22Rv1 (cell line): ENCODE results near the gene LEPR.
"Not testable (repeated sequence)": the region's sequence is repeated elsewhere in the genome, so short reads cannot be mapped to it uniquely, and the experiment has no call there.

ENCODE experiments used
- H3K27ac ChIP-seq: fragments of 450-650 bp; 2 replicates; pipeline ENCODE4 v1.5.1; 2017
- ZFX ChIP-seq: fragments of 450-650 bp; IDR thresholded peaks from 2 replicates; pipeline ENCODE4 v1.6.1; 2017; ENCODE audit warnings: antibody characterized with exemption, borderline replicate concordance
- TF ChIP-seq, protein P1 (sequence below): fragments of 450-650 bp; IDR thresholded peaks from 2 replicates; pipeline ENCODE4 v1.5.1; 2017; ENCODE audit warnings: mild to moderate bottlenecking

LEPR gene

DNA sequence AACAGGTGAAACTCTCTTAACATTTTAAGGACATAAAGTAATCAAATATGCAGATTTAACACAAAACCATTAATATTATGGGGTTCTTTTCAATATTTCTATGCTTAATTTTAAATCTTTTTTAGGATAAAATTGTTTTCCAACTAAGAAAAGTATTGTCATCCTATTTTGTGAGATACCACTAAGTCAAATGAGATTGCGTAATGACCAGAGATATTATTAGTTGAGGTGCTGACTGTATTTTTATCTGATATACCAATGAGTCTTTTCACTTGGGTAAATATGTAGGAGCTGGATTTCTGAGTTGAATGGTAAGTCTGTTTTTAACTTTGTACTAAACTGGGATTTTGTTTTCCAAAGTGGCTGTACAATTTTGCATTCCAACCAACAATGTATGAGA is 25.4 kb downstream of the LEPR start:
- H3K27ac ChIP-seq, result no peak overlapping the region
- TF ChIP-seq ZFX, result no peak
- TF ChIP-seq, protein P1, sequence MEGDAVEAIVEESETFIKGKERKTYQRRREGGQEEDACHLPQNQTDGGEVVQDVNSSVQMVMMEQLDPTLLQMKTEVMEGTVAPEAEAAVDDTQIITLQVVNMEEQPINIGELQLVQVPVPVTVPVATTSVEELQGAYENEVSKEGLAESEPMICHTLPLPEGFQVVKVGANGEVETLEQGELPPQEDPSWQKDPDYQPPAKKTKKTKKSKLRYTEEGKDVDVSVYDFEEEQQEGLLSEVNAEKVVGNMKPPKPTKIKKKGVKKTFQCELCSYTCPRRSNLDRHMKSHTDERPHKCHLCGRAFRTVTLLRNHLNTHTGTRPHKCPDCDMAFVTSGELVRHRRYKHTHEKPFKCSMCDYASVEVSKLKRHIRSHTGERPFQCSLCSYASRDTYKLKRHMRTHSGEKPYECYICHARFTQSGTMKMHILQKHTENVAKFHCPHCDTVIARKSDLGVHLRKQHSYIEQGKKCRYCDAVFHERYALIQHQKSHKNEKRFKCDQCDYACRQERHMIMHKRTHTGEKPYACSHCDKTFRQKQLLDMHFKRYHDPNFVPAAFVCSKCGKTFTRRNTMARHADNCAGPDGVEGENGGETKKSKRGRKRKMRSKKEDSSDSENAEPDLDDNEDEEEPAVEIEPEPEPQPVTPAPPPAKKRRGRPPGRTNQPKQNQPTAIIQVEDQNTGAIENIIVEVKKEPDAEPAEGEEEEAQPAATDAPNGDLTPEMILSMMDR, result no peak

DNA sequence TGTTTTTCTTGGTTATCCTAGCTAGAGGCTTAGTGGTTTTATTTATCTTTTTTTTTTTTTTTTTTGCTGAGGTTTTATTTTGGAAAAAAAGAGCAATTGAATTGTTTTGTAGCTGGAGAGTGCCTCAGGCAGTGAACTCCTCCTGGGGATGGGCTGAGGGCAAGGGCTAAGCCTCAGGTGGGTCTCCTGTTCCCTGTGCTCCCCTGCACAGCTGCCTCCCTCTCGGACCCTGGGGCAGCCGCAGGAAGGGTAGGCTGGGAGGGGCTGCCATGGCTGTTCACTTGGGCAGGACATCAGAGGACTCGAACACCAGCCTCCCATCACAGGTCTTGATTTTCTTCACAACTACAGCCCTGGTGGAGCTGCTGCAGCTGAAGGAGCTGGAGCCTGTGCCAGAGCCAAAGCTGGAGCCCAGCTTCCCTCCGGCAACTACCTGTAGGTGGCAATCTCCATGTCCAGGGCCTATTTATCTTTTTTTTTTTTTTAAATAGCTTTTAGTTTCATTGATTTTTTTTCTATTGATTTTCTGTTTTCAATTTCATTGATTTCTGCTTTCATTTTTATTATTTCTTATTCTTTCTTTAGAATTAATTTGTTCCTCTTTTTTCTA is 28.9 kb downstream of the LEPR start:
- TF ChIP-seq ZFX, result no peak
- TF ChIP-seq, protein P1, result 0 out of 2 replicates have a peak, but pooled peaks have one; percentile 5
- no peak overlapping the region for H3K27ac ChIP-seq

DNA sequence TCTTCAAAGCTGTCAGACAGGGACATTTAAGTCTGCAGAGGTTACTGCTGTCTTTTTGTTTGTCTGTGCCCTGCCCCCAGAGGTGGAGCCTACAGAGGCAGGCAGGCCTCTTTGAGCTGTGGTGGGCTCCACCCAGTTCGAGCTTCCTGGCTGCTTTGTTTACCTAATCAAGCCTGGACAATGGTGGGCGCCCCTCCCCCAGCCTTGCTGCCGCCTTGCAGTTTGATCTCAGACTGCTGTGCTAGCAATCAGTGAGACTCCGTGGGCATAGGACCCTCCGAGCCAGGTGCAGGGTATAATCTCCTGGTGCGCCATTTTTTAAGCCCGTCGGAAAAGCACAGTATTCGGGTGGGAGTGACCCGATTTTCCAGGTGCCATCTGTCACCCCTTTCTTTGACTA is 35.2 kb downstream of the LEPR start:
- not testable (repeated sequence) for H3K27ac ChIP-seq

DNA sequence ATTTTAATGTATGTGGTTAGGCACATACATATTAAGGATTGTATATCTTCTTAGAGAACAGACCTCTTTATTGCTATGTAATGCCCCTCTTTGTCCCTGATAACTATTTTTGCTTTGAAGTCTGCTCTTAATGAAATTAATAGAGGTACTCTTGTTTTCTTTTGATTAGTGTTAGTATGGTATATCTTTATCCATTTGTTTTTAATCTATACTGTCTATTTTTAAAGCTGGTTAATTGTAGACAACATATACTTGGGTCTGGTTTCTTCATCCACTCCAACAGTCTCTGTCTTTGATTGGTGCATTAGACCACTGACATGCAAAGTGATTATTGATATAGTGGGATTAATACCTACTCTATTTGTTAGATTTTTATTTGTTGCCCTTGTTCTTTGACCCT is 36.0 kb downstream of the LEPR start:
- no peak overlapping the region for H3K27ac ChIP-seq

DNA sequence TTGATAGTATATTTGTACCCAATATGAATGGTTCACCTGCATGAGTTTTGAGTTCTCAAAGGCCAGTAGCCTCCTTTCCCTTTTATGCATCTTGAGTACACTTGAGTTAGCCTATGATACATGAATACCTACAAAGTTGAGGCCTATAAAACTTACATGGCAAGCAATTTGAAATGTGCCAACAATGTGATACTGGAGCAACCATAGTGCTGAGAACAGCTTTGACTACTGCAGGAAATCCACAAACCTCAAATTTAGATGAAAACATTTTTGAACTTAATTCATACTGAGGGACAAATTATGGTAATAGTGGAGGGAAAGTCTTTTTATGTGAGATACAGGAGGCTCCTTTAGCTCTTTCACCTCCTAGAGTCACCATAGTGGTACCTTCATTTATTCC is 37.4 kb downstream of the LEPR start:
- H3K27ac ChIP-seq, result no peak overlapping the region

More for the DNA sequence above, 36.0 kb downstream of the LEPR start:
- TF ChIP-seq, protein P1, result no peak

DNA sequence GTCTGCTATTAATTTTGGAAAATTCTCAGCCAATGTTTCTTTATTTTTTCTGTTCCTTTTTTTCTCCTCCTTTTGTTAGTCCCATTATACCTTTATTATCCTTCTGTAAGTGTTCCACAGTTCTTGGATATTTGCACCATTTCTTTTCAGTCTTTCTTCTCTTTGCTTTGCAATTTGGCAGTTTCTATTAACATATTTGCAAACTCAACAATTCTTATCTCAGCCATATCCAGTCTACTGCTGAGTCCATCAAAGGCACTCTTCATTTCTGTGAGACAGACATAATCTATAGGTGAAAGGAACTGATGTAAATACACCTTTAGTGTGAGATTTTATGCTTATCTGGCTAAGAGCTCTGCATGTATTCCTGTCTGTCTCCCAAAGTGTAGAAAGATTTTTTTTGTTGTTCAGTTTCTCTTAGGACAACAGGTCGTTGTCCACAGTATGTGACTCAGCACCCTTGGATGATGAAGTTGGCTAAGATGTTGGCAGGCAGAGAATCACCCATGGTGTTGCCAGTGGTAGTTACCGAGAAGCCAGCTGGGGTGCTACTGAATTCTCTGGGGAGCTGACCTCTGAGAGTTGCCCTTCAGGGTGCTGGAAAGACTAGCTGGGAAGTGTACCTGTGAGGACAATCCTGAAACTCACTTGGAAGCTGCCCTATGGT is 38.4 kb downstream of the LEPR start:
- H3K27ac ChIP-seq, result no peak overlapping the region
- TF ChIP-seq ZFX, result no peak
- TF ChIP-seq, protein P1, result no peak

More for the DNA sequence above, 37.4 kb downstream of the LEPR start:
- TF ChIP-seq, protein P1, result no peak
- TF ChIP-seq ZFX, result no peak

DNA sequence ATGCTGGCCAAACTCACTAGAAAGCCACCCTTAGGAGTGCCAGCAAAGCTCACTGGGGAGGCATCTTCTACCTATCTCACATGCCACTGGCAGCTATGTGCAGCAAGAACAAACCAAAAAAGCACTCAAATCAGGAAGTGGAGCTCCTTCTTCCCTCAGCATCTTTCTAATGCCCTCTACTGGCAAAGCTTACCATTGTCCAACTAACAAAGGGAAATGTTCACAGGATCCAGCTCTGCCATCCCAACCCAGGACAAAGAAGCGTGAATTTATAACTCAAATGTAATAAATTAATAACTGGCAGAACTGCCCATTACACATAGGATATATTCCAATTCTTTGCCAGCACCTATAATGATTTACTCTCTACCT is 38.9 kb downstream of the LEPR start:
- no peak for TF ChIP-seq ZFX
- TF ChIP-seq, protein P1, result peak; percentile 71
- H3K27ac ChIP-seq, result no peak overlapping the region

DNA sequence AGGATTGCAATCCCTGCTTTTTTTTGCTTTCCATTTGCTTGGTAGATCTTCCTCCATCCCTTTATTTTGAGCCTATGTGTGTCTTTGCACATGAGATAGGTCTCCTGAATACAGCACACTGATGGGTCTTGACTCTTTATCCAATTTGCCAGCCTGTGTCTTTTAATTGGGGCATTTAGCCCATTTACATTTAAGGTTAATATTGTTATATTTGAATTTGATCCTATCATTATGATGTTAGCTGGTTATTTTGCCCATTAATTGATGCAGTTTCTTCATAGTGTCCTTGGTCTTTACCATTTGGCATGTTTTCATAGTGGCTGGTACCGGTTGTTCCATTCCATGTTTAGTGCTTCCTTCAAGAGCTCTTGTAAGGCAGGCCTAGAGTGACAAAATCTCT is 45.4 kb downstream of the LEPR start:
- H3K27ac ChIP-seq, result not testable (repeated sequence)
